Stimulated activated CD8-positive, alpha-beta memory T cell treated with anti-CD3 and anti-CD28 coated beads, Interleukin-2, amount 100 ng/mL, for 48 hours (primary cell): ENCODE results near the gene ZNF428.
"Not testable (repeated sequence)": the region's sequence is repeated elsewhere in the genome, so short reads cannot be mapped to it uniquely, and the experiment has no call there.

Source experiments
- DNase-seq, 2 donors: peaks; one replicate each; pipeline ENCODE4 v3.0.0-alpha.2; 2020; ENCODE audit warnings: low read depth in 2 of 2

Gene ZNF428

GRCh38 chr19:43639519-43640423 is 20.3 kb upstream of the ZNF428 start, which contains the start of gene CADM4:
TSS of gene CADM4 (minus strand) at chr19:43639850. CDS start at chr19:43639790, 60 bp downstream.
- DNase-seq = peak in 1 of 2 donors; percentile 12

DNA sequence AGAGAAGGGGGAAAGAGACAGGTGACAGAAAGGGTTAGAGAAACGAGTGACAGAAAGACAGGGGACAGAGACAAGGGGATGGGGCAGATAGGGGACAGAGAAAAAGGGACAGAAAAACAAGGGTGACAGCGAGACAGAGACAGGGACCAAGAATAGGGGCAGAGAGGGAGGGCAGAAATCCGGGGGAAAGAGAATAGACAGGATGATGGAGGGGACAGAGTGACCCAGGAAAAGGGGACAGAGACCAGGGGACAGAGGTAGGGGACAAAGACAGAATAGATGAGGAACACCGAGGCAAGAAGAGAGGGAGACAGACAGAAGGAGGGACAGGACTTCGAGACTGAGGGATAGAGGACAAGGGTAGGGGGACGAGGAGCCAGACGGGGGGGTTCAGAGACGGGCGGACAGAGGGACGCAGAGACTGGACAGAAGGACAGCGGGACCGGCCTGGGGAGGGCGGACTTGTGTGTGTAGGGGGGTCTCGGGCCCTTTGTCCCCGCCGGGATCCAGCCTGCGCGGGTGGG is 19.6 kb upstream of the ZNF428 start:
- DNase-seq = no peak

DNA sequence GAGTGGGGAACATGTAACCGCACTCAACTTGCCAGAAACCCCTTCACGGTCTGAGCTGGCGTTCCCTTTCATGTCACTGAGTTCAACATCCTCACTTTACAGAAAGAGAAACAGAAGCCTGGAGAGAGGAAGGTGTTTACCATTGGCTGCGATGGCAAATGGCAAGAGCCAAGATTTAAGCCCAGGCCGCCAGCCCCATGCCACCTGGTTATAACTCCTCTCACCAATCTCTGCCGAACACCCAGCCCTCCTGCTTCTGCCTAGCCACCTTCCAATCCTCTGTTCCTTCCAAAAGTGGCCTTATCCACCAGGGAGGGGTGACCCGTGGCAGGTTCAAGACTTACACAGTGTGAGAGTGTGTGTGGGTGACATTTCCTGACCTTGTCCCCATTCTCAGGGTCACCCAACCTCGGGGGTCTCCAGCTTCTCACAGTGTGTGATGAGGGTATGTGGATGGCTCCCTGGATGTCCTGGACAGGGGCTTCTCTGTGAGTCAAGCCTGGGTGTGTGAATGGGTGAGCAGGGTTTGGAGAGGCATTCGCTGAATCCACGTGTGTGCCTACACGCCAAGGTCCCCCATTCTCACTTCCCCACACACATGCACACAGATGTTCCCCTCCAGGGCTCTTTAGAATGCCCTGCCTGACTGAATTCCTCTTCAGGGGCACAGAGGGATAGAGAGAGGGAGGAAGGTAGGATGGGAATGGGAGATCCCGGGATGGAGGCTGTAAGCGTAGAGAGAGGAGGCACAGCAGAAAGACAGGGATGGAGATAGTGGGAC is 19.0 kb upstream of the ZNF428 start:
- no peak for DNase-seq

DNA sequence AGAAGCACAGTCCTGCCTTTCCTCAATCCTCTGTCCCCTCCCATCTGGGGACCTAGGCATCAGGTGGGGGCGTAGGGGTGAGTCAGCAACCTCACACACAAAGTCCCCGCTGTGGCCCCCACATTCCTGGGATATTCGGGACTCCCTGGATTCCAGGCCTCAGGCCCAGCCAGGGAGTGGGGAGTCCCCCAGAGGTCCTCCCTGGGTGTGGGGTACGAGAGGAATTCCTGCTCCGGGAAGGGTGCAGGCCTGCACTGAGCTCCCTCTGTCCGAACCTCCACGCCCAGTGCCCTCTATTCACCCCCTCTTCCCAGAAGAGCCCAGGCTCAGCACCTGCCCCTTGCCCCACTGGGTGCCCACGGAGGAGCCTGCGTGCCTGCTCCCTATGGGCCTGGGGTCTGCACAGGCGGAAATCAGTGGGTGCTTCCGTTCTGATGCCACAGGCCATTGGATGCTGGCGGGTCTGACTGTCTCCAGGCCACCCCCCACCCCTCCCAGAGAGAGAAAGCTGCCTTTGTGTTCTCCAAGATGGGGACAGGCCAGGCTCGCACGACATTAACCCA is 16.8 kb upstream of the ZNF428 start:
- DNase-seq = no peak

- DNase-seq = not testable (repeated sequence)
Observed at GRCh38 chr19:43635561-43635940, 16.1 kb upstream of the ZNF428 start.

- DNase-seq = no peak
Observed at GRCh38 chr19:43634872-43635560, 15.6 kb upstream of the ZNF428 start.

DNA sequence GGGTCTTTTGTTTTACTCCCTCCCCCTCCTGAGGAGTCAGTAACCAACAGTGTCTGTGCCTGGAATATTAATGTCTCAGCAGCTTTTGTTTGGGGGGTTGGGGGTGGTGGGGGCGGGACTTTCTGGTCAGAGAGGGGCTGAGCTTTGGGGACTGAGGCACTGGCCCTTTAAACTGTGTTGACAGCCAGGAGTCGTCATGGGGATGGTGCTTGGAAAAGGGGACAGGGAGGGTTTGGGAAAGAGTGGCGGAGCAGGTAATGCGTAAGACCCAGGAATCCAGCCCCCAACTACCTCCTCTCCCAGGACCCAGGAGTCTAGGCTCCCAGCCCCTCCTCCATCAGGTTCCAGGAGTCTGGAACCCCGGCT is 15.1 kb upstream of the ZNF428 start:
- no peak for DNase-seq

DNA sequence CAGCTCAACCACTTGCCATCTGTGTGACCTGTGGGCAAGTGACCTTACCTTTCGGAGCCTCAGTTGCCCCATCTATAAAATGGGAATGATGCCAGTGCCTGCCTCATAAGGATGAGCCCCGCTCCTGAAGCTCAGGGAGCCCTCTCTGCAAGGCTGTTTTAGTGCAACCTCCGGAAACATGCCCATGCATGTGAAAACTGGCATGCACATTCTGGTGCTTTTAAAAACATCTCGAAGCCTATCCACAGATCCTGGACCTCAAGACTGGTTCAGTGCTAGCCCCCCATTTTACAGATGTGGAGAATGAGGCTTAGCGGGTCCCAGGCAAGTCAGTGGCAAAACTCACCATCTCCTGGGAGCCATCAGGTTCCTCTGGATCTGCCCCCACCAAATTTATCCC is 14.6 kb upstream of the ZNF428 start:
- DNase-seq = no peak

DNA sequence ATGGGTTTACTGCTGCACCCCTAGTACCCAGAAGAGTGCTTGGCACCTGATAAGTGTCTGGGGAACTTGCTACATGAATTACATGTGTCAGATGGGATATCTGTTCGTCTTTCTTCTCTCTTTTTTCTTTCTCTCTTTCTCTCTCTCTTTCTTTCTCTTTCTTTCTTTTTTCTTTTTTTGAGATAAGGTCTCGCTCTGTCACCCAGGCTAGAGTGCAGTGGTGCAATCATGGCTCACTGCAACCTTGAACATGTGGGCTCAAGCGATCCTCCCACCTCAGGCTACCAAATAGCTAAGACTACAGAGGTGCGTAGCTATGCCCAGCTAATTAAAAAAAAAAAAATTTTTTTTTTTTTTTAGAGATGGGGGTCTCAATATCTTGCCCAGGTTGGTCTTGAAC is 14.1 kb upstream of the ZNF428 start:
- DNase-seq = no peak

GRCh38 chr19:43631491-43631890 is 12.1 kb upstream of the ZNF428 start:
- DNase-seq = no peak

DNA sequence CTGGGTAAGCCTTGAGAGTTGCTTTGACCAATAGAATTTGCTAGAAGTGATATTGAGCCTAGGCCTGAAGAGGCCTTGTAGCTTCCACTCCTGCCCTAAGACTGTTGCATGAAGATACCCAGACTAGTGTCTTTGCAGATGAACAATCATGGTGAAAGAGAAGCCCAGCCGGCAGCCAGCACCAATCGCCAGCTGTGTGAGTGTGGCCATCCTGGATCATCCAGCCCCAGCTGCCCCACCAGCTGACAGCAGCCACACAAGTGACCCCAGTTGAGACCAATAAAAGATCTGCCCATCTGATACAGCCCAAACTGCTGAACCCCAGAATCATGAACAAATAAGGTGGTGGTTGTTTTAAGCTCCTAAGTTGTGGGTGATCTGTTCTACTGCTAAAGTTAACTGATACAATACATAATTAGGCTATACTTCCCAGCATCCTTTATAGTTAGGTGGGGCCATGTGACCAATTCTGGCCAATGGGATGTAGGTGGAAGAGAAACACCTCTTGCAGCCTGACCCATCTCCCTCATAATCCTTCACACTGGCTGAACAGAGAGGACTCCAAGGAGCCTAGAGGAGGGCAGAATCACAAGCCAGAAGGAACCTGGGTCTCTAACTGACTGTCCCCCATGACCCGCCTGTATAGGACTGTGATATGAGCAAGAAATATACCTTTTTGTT is 9.4 kb upstream of the ZNF428 start:
- no peak for DNase-seq

- DNase-seq = no peak
Observed at GRCh38 chr19:43626838-43627237, 7.4 kb upstream of the ZNF428 start.

GRCh38 chr19:43625918-43626579 is 6.6 kb upstream of the ZNF428 start:
- DNase-seq = no peak

DNA sequence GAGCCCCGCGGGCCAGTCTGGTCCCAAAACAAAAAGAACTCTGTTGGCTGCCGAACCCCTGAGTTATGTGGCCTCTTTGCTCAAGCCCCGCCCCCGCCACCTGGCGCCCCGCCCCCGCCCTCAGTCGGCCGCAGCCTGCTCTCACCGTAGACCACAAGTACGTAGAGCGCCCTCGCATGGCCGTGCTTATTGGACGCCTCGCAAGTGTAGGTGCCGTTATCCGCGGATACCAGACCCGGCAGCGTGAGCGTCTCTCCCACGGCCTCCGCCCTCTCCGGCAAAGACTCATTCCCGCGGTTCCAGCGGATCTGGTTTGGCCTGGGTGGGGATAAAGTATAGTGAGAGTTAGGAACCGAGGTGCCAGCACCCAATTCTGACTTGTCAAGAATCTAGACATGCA is 5.5 kb upstream of the ZNF428 start:
- peak; percentile 81 to 82 for DNase-seq

GRCh38 chr19:43623889-43624670 is 4.7 kb upstream of the ZNF428 start:
- no peak for DNase-seq

GRCh38 chr19:43622956-43623355 is 3.5 kb upstream of the ZNF428 start:
- no peak for DNase-seq

DNA sequence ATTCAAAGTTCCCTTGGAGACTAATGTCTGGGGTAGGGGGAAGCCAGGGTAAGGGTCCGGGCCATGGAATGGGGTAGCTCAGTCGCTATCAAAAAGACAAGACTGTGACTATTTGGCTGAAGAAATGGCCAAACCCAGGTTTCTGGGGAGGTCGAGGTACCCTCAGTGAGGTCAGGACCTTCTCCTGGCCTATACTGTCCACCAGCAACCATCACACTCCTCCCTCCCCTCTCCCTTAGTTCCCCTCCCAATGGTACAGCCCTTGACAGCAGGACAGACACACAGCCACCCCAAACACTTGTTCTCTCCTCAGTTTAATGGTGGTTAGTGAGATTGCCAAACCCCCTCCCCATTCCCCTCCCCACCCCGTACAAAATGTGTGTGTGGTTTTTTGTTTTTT is 2.6 kb upstream of the ZNF428 start:
- no peak for DNase-seq

GRCh38 chr19:43620061-43621001 is 902 bp upstream of the ZNF428 start:
- peak; percentile 78 to 79 for DNase-seq

- DNase-seq = peak in 1 of 2 donors; percentile 42
Observed at GRCh38 chr19:43618921-43619261, 538 bp downstream of the ZNF428 start.
